ENCODE results near the gene TBC1D10B.

TBC1D10B gene

DNA sequence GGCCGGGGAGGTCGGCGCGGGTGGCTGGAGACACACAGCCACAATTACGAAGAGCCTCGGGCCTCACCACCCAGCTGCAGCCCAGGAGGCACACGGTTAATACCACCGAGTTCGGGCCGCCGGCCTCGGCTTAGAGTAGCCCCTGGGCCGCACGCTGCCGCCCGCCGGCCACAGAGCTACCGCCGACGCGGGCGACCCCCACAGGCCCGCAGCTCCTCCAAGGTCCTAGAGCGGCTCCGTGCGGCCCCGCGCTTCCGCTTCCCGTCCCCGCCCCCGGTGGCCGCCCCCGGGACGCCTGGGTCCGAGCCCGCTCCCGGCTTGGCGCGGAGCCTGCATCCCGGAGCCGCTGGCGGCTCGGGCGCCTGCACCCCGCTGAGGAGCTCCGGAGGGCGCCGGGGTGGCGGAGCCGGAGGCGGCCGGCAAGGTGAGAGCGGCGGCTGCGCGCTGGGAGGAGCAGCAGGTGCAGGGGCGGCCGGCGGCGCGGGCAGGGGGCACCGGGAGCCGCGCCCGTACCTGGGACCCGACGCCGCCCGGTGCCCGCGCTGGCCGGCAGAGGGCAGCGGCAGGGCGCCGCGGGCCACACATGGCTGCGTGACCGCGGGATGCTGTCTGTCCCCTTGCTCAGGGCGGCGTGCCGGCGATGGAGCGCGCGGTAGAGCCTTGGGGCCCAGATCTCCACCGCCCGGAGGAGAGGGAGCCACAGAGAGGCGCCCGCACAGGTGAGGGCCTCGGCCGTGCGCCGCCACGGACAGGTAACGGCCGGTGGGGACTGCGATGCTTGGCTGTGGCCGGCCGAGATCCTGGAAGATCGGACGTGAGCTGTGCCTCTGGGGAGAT lies 25.1 kb upstream of the TBC1D10B start, which contains the start of gene ZNF48:
Gene ZNF48, plus strand, starts transcription at position 266 of the 837 bp plus-strand sequence. Its CDS starts 375 bp downstream, at position 641.
- TF ChIP-seq, protein P1, sequence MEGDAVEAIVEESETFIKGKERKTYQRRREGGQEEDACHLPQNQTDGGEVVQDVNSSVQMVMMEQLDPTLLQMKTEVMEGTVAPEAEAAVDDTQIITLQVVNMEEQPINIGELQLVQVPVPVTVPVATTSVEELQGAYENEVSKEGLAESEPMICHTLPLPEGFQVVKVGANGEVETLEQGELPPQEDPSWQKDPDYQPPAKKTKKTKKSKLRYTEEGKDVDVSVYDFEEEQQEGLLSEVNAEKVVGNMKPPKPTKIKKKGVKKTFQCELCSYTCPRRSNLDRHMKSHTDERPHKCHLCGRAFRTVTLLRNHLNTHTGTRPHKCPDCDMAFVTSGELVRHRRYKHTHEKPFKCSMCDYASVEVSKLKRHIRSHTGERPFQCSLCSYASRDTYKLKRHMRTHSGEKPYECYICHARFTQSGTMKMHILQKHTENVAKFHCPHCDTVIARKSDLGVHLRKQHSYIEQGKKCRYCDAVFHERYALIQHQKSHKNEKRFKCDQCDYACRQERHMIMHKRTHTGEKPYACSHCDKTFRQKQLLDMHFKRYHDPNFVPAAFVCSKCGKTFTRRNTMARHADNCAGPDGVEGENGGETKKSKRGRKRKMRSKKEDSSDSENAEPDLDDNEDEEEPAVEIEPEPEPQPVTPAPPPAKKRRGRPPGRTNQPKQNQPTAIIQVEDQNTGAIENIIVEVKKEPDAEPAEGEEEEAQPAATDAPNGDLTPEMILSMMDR (IDR thresholded peaks at IDR 0.05): peak; percentile 76

DNA sequence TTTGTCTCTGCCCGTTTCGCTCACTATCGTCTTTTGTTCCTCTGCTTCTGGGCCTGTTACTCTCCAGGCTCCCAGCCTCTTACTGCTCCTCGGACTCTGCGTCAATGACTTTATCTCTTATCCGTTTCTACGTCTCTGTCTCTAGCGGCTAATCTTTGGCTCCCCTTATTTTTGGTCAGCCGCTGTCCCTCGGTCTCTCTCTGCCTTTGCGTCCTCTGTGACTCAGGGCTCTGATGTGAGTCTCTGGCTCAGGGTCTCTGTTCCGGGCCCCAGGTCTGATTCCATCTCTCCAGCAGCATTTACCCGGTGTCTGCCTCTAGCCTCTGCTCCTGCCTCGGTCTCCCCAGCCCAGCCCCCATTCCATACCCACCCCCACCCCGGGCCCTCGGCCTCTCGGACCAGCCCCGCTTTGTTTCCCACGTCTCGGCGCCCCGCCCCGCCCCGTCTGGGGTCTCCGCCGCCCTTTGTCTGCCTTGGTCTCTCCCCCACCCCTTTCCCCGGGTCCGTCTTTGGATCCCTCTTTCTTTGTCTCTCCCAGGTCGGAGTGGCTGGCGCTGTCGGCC lies 24.4 kb upstream of the TBC1D10B start:
- TF ChIP-seq, protein P1 (IDR thresholded peaks at IDR 0.05): no peak

DNA sequence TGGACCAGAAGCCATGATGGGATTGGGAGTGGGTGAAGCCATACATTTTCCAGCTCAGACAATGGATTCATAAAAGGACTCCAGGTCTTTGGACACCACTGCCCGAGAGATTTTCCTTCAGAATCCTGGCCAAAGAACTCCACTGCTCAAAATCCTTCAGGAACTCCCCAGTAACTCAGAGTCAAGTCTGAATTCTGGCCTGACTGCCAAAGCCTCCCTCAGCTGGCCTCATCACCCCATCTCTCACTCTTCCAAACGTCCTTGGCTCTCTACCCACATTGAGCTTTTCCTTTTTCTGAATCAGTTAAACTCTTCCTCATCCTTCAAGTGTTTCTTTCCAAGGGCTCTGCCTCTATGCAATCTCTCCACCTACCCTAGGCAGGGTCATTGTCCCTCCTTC lies 13.2 kb upstream of the TBC1D10B start:
- TF ChIP-seq, protein P1 (IDR thresholded peaks at IDR 0.05): no peak

DNA sequence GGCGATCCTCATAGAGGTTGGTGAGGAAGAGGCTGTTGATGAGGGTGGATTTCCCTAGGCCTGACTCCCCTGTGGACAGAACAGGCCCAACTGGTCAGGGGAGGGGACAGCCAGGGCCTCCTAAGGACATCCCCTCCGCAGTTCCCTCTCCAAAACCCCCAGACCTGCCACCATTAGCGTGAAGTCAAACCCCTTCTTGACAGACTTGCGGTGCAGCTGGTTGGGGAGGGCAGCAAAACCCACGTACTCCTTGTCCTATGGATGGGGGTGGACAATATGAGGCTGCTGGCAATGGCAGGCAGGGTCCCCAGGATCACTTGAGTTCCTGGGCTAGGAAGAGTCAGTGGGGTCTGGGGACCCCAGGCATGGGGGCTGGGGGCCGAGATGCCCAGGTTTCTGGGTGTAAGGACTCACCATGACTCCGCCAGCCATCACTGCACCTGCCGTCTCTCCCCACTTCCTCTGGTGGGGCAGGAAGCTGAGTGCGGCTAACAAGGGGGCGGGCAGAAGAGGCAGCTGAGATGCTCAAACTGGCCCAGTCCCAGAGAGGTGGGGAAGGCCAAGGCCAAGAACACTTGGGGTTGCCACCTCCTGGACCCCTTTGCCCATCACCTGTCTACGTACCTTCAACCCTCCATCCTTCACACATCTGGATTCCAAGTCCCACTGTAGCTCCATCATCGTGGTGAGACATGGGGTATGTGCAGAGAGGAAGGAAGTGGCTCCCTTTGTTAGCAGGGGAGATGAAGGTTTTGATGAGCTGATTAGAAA lies 12.0 kb upstream of the TBC1D10B start, which contains the start of gene SEPTIN1:
Gene SEPTIN1, minus strand, starts transcription at position 451 of the 771 bp plus-strand sequence. Its CDS starts 19 bp downstream, at position 432.
- TF ChIP-seq, protein P1 (IDR thresholded peaks at IDR 0.05): no peak

DNA sequence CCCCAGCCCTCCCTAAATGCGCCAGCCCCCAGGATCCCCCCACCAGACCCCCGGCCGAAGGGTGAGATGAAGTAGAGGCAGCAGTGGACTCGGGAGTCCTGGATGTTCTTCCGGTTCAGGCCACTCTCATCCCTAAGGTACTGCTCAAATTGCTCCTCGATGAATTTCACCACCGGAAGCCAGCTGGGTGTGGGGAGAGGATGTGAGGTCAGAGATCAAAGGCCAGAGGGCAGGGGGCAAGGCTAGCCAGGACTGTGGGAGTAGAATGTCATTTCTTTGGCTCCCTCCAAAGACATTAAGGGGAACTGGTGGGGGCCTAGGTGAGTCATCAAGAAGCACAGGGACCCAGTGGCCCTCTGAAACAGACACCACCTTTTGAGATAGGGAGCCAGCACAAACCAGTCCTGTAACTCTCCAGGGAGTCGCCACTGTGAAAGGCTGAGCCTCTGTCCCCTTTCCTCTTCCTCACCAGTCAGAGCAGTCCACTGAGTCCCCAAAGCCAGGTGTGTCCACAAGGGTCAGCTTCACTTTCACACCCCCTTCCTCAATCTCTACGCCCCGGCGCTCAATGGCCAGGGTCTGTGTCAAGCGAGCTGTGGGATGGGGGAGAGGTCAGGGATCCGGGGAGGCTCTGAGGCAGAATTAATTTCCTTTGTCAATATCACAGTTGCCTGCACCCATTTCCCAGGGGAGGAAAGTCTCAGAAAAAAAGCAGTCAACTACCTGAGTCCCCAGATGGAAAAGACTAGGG lies 11.2 kb upstream of the TBC1D10B start:
- TF ChIP-seq, protein P1 (IDR thresholded peaks at IDR 0.05): no peak

DNA sequence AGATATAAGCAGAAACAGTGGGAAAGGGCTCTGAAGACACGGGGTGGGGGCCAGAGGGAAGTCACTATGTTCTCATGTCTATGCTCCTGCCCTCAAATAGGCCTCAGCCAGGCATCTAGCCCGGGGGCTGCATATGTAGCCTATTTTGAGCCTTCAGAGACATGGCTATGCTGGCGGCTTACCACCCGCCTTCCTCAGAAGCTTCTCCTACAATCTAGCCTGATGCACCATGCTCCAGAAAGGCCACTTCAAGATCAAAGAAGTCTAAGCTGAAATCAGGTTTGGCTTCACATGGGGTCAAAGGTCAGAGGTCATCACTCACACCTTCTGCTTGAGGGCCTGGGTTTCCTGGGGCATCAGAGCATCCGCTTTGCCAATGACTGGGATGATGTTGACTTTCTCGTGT lies 10.5 kb upstream of the TBC1D10B start:
- TF ChIP-seq, protein P1 (IDR thresholded peaks at IDR 0.05): no peak
